Subcutaneous adipose tissue (tissue), 4 donors: ENCODE results near the gene C1QTNF4. TPM values are rescaled to one million over a fixed set of nuclear protein-coding genes. Genes with fewer than 3 reads are reported as not detected.

ENCODE experiments used
- CTCF ChIP-seq: fragments of 450-650 bp; IDR thresholded peaks from one replicate; pipeline ENCODE4 v1.5.1; 2016; ENCODE audit warnings: low read depth, mild to moderate bottlenecking, control low read depth, antibody characterized with exemption, moderate library complexity
- total RNA-seq, 4 donors: library from RNA; depleted of rRNA; stranded (reverse); fragments of >200 nt; gene quantifications; one replicate each; pipeline ENCODE4 v1.1.0, GENCODE V29; 2016

Gene C1QTNF4
- total RNA-seq, 4 donors from 2014 or later, result 0.82 to 2.6 (median 1.3) TPM

DNA sequence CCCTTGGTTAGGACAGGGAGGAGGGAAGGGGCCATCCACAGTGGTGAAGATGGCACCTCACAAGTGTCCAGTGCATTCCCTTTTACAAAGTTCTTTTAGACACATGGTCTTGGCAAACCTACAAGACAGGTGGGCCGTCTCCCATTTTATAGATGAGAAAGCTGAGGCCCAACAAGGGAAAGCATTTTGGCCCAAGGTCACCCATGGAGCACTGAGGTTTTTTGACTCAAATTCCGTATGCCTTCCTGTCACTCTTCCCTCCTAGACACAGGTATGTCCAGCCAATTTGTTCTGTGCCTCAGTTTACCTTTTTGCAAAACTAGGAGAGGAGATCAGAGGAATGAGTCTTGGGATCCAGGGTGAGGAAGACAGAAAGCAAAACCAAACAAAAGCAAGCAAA, 1.2 kb downstream of the C1QTNF4 start:
- TF ChIP-seq CTCF, result no peak

- TF ChIP-seq CTCF, result no peak
Observed at GRCh38 chr11:47592251-47592650, 2.0 kb downstream of the C1QTNF4 start.

GRCh38 chr11:47591764-47592163, 2.4 kb downstream of the C1QTNF4 start:
- TF ChIP-seq CTCF, result no peak

- no peak for TF ChIP-seq CTCF
Observed at GRCh38 chr11:47589977-47590861, 4.0 kb downstream of the C1QTNF4 start.

- TF ChIP-seq CTCF, result no peak
Observed at GRCh38 chr11:47589584-47589976, 4.6 kb downstream of the C1QTNF4 start.

DNA sequence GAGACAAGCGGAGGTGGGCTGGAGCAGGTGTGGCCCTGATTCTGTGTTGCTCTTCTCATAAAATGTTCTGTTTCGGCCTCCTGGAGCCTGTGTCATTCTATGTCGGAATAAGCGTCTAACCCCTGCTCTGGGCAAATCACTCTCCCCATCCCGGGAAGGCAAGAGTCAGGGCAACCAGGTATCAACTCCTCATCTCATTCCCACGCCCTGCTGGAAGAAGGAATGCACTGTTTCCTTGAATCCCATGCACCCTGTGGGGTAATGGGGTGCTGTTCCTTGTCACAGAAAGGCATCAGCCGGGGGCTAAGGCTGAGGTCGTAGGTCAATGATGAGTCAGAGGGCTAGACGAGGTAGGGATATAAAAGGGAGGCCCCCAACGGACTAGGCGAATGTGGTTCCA, 5.1 kb downstream of the C1QTNF4 start:
- no peak for TF ChIP-seq CTCF

- no peak for TF ChIP-seq CTCF
Observed at GRCh38 chr11:47587723-47588326, 6.4 kb downstream of the C1QTNF4 start.
